H1 (cell line): ENCODE measurements around the gene CHRNA4. TPM values are rescaled to one million over a fixed set of nuclear protein-coding genes. Genes with fewer than 3 reads are reported as not detected.

ENCODE experiments used
- CTCF ChIA-PET: fragments of 300-600 bp; sonication (Branson Sonifier 250); formaldehyde crosslinking; loops from one replicate; lab custom pipeline; 2021; ENCODE audit not compliant: partially characterized antibody; lab: Charles Lee
- POLR2A ChIA-PET: fragments of 300-600 bp; sonication (Branson Sonifier 250); formaldehyde crosslinking; loops from one replicate; lab custom pipeline; 2021; ENCODE audit warnings: inconsistent platforms; ENCODE audit not compliant: partially characterized antibody; lab: Charles Lee
- DNase-seq, 2 experiments: peaks; one replicate each; pipeline versions ENCODE4 v3.0.0 to v3.0.0-alpha.2; 2010 to 2022; ENCODE audit warnings: low spot score in 2 of 2, low read depth in 1 of 2, mixed read lengths in 1 of 2
- FAIRE-seq: peaks from 2 replicates; lab custom pipeline; 2011; peaks lifted over from hg19 to GRCh38; lab: Jason Lieb, UNC
- H2AFZ ChIP-seq: 2 replicates; pipeline ENCODE4 v1.8.1; 2012; ENCODE audit warnings: low read length, inconsistent platforms
- H2AK5ac ChIP-seq: 2 replicates; pipeline ENCODE4 v1.6.1; 2013; ENCODE audit warnings: low read depth, low read length
- H2BK120ac ChIP-seq: replicated peaks from 2 replicates; pipeline ENCODE3; 2013; ENCODE audit warnings: low read depth, low read length, inconsistent platforms
- H2BK12ac ChIP-seq: 2 replicates; pipeline ENCODE4 v1.6.1; 2013; ENCODE audit warnings: low read depth, low read length
- H2BK15ac ChIP-seq: 2 replicates; pipeline ENCODE4 v1.6.1; 2013; ENCODE audit warnings: low read length
- H2BK20ac ChIP-seq: 2 replicates; pipeline ENCODE4 v1.6.1; 2013; ENCODE audit warnings: low read length
- H2BK5ac ChIP-seq: 2 replicates; pipeline ENCODE4 v1.6.1; 2013; ENCODE audit warnings: low read depth, low read length
- H3K14ac ChIP-seq: 2 replicates; pipeline ENCODE4 v1.6.1; 2013; ENCODE audit warnings: inconsistent platforms; ENCODE audit not compliant: insufficient read length
- H3K18ac ChIP-seq: 2 replicates; pipeline ENCODE4 v1.6.1; 2013; ENCODE audit warnings: low read length; ENCODE audit errors: extremely low read depth
- H3K23ac ChIP-seq: 2 replicates; pipeline ENCODE4 v1.6.1; 2013; ENCODE audit warnings: inconsistent platforms; ENCODE audit not compliant: insufficient read length
- H3K23me2 ChIP-seq: 2 replicates; pipeline ENCODE4 v1.6.1; 2013; ENCODE audit warnings: low read depth, low read length
- H3K27ac ChIP-seq: 2 replicates; pipeline ENCODE4 v1.6.1; 2011; ENCODE audit warnings: low read depth, low read length, inconsistent platforms
- H3K27me3 ChIP-seq, 4 experiments: replicated peaks in 1 of 4; 1 replicate in 1 of 4; 2 replicates in 3 of 4; pipeline versions ENCODE4 v1.6.1 to v1.8.1; 2011 to 2013; ENCODE audit warnings: low read length in 3 of 4, mild to moderate bottlenecking in 3 of 4, inconsistent platforms in 2 of 4, mixed read lengths in 2 of 4, moderate library complexity in 1 of 4; ENCODE audit not compliant: control insufficient read depth in 3 of 4, insufficient read depth in 3 of 4; ENCODE audit errors: extremely low read depth in 1 of 4
- H3K36me3 ChIP-seq, 4 experiments: 2 replicates each; pipeline versions ENCODE4 v1.6.1 to v1.8.1; 2011 to 2013; ENCODE audit warnings: mild to moderate bottlenecking in 4 of 4, low read length in 3 of 4, moderate library complexity in 2 of 4, control low read depth in 1 of 4, inconsistent platforms in 1 of 4; ENCODE audit not compliant: insufficient read depth in 4 of 4, control insufficient read depth in 2 of 4
- H3K4ac ChIP-seq: replicated peaks from 2 replicates; pipeline ENCODE3; 2013; ENCODE audit warnings: low read length, low read depth, mixed read lengths, inconsistent platforms; ENCODE audit not compliant: insufficient read length
- H3K4me1 ChIP-seq, 4 experiments: replicated peaks in 1 of 4; 1 replicate in 1 of 4; 2 replicates in 3 of 4; pipeline versions ENCODE4 v1.6.1 to v1.8.1; 2011 to 2013; ENCODE audit warnings: low read length in 3 of 4, inconsistent platforms in 2 of 4, mixed read lengths in 1 of 4; ENCODE audit not compliant: insufficient read depth in 4 of 4, control insufficient read depth in 3 of 4
- H3K4me2 ChIP-seq, 2 experiments: 2 replicates each; pipeline versions ENCODE4 v1.6.1 to v1.8.1; 2011 to 2013; ENCODE audit warnings: low read depth in 2 of 2, low read length in 2 of 2, control low read depth in 1 of 2, inconsistent platforms in 1 of 2, mild to moderate bottlenecking in 1 of 2; ENCODE audit not compliant: insufficient read depth in 1 of 2
- H3K4me3 ChIP-seq, 4 experiments: fragments of 200-600, 300-600 bp in 1 of 4; sonication (generic), shearing (Covaris generic), sonication (Bioruptor Twin) in 1 of 4; 2 replicates each; pipeline versions ENCODE4 v1.5.1 to v1.8.1; 2011 to 2016; ENCODE audit warnings: low read length in 4 of 4, low read depth in 3 of 4, control low read depth in 2 of 4, inconsistent platforms in 2 of 4, mild to moderate bottlenecking in 2 of 4, mixed read lengths in 1 of 4, moderate library complexity in 1 of 4; ENCODE audit not compliant: insufficient read depth in 2 of 4; ENCODE audit errors: extremely low read depth in 1 of 4
- H3K56ac ChIP-seq: replicated peaks from 2 replicates; pipeline ENCODE3; 2013; ENCODE audit warnings: low read depth, mild to moderate bottlenecking, mixed read lengths, low read length, inconsistent platforms; ENCODE audit not compliant: insufficient read length
- H3K79me1 ChIP-seq: 2 replicates; pipeline ENCODE4 v1.6.1; 2013; ENCODE audit warnings: low read depth, low read length, control low read depth
- H3K79me2 ChIP-seq, 2 experiments: 2 replicates each; pipeline versions ENCODE4 v1.6.1 to v1.8.1; 2012 to 2013; ENCODE audit warnings: low read length in 2 of 2, mild to moderate bottlenecking in 2 of 2, inconsistent platforms in 1 of 2; ENCODE audit not compliant: insufficient read depth in 2 of 2, control insufficient read depth in 1 of 2
- H3K9ac ChIP-seq, 4 experiments: replicated peaks in 1 of 4; 1 replicate in 1 of 4; 2 replicates in 3 of 4; pipeline versions ENCODE4 v1.6.1 to v1.8.1; 2011 to 2013; ENCODE audit warnings: low read depth in 3 of 4, low read length in 3 of 4, control low read depth in 2 of 4, mild to moderate bottlenecking in 2 of 4, moderate library complexity in 2 of 4, inconsistent platforms in 1 of 4; ENCODE audit errors: extremely low read depth in 1 of 4
- H3K9me3 ChIP-seq, 2 experiments: 2 replicates each; pipeline versions ENCODE4 v1.6.1 to v1.8.1; 2012 to 2013; ENCODE audit warnings: mild to moderate bottlenecking in 2 of 2, moderate library complexity in 2 of 2, control low read depth in 1 of 2, inconsistent platforms in 1 of 2, low read depth in 1 of 2, low read length in 1 of 2, mixed read lengths in 1 of 2; ENCODE audit not compliant: insufficient read depth in 2 of 2
- H4K20me1 ChIP-seq, 2 experiments: replicated peaks in 1 of 2; 2 replicates each; pipeline versions ENCODE3 to v1.8.1; 2011 to 2013; ENCODE audit warnings: inconsistent platforms in 2 of 2, low read length in 2 of 2, mild to moderate bottlenecking in 1 of 2; ENCODE audit not compliant: insufficient read depth in 2 of 2, control insufficient read depth in 1 of 2
- H4K5ac ChIP-seq: 2 replicates; pipeline ENCODE4 v1.6.1; 2013; ENCODE audit warnings: low read length, low read depth, mixed read lengths, inconsistent platforms; ENCODE audit not compliant: insufficient read length
- H4K8ac ChIP-seq: 2 replicates; pipeline ENCODE4 v1.8.0; 2013; ENCODE audit warnings: mild to moderate bottlenecking, moderate library complexity, low read length, inconsistent platforms; ENCODE audit not compliant: insufficient read depth; ENCODE audit errors: extremely low read depth
- H4K91ac ChIP-seq: replicated peaks from 2 replicates; pipeline ENCODE3; 2013; ENCODE audit warnings: low read length, mixed read lengths, inconsistent platforms; ENCODE audit not compliant: insufficient read length
- CEBPB ChIP-seq: IDR thresholded peaks from 2 replicates; pipeline ENCODE4 v1.6.1; 2012; ENCODE audit warnings: low read depth, low read length
- CHD1 ChIP-seq: IDR thresholded peaks from 2 replicates; pipeline ENCODE4 v1.6.1; 2012; ENCODE audit warnings: low read depth, low read length, improper control_type of control experiment
- EGR1 ChIP-seq: IDR thresholded peaks from 2 replicates; pipeline ENCODE4 v1.6.1; 2011; ENCODE audit warnings: low read depth, low read length, borderline replicate concordance
- FOSL1 ChIP-seq: IDR thresholded peaks from 2 replicates; pipeline ENCODE4 v1.6.1; 2011; ENCODE audit warnings: mild to moderate bottlenecking, low read depth, low read length, moderate library complexity; ENCODE audit not compliant: insufficient read depth
- GABPA ChIP-seq: IDR thresholded peaks from 2 replicates; pipeline ENCODE4 v1.6.1; 2011; ENCODE audit warnings: mild to moderate bottlenecking, low read length, moderate library complexity, borderline replicate concordance; ENCODE audit not compliant: insufficient read depth
- GTF2F1 ChIP-seq: IDR thresholded peaks from 2 replicates; pipeline ENCODE4 v1.6.1; 2012; ENCODE audit warnings: low read depth, low read length, improper control_type of control experiment, borderline replicate concordance
- KDM1A ChIP-seq: fragments of 200-600, 300-600 bp; sonication (generic); IDR thresholded peaks from 2 replicates; pipeline ENCODE4 v1.7.1; 2016; ENCODE audit warnings: mild to moderate bottlenecking, low read length, borderline replicate concordance
- PHF8 ChIP-seq: fragments of 200-600 bp; sonication (generic); conservative IDR thresholded peaks from 2 replicates; pipeline ENCODE4 v1.7.1; 2012; ENCODE audit warnings: low read depth, mild to moderate bottlenecking, inconsistent platforms, low read length, moderate library complexity
- RXRA ChIP-seq: IDR thresholded peaks from 2 replicates; pipeline ENCODE4 v1.6.1; 2011; ENCODE audit warnings: low read depth, mild to moderate bottlenecking, low read length, moderate library complexity; ENCODE audit not compliant: insufficient read depth
- SP1 ChIP-seq: IDR thresholded peaks from 2 replicates; pipeline ENCODE4 v1.6.1; 2011; ENCODE audit warnings: low read depth, low read length
- TAF7 ChIP-seq: optimal IDR thresholded peaks from 2 replicates; pipeline ENCODE3; 2011; ENCODE audit warnings: low read depth, mild to moderate bottlenecking, inconsistent platforms, low read length, moderate library complexity, borderline replicate concordance
- WGBS, 2 experiments: shearing (Covaris generic) in 1 of 2; methylation state at CpG; one replicate each; pipeline versions ENCODE4 v1.1.6 to v1.1.7; 2013 to 2015; ENCODE audit warnings: low lambda C conversion rate in 2 of 2, mixed read lengths in 2 of 2, inconsistent platforms in 1 of 2, low coverage in 1 of 2, missing lambda C conversion rate in 1 of 2; ENCODE audit not compliant: insufficient replicate concordance in 2 of 2, insufficient coverage in 1 of 2, insufficient read length in 1 of 2; ENCODE audit errors: extremely low coverage in 1 of 2, missing lambda C conversion rate in 1 of 2; 5-methylcytosine and 5-hydroxymethylcytosine counted together
- polyA plus RNA-seq, 7 experiments: library from polyadenylated mRNA; depleted of rRNA in 3 of 7; stranded (reverse) in 5 of 7; unstranded in 2 of 7; fragments of >200 nt in 5 of 7; fragments of 200-250 nt in 2 of 7; gene quantifications; 1 replicate in 5 of 7; 2 replicates in 1 of 7; 4 replicates in 1 of 7; pipeline versions ENCODE4 v1.2.1 to v1.2.3, GENCODE V29; 2011 to 2013; ENCODE audit warnings: missing spikeins in 2 of 7, mixed read lengths in 2 of 7
- total RNA-seq: library from RNA; stranded (reverse); fragmentation: NEBNext Ultra II Directional; extraction: Animal tissue kit (Norgen Biotek cat#: 25700); gene quantifications from 2 replicates; pipeline ENCODE4 v1.2.1, GENCODE V29; 2021
- TF ChIP-seq, protein P1 (sequence below): IDR thresholded peaks from 2 replicates; pipeline ENCODE4 v1.6.1; 2012; ENCODE audit warnings: inconsistent platforms

Gene CHRNA4
- total and polyA plus RNA-seq, 2 of the 8 experiments (the other 6 are each of a cell fraction or from before 2014, with no cell fraction given): 4.3 to 5.7 TPM

GRCh38 chr20:63317061-63317460, 44.1 kb downstream of the CHRNA4 start:
- Histone ChIP-seq H3K23ac (no peak overlapping the region), H3K79me2 (no peaks in the 10 kb centered on the region), H3K18ac (no peak overlapping the region), H4K8ac (no peak overlapping the region), H2BK5ac (no peak overlapping the region), H3K27me3 (no peaks in the 10 kb centered on the region), H3K56ac (no peak overlapping the region), H3K79me1 (no peaks in the 10 kb centered on the region), H4K5ac (no peak overlapping the region), H3K4me1 (no peaks in the 10 kb centered on the region), H3K9me3 (no peaks in the 10 kb centered on the region), H3K27ac (no peak overlapping the region), H2BK15ac (no peak overlapping the region), H4K91ac (no peak overlapping the region), H3K14ac (no peak overlapping the region), H3K4ac (no peak overlapping the region), H2BK20ac (no peak overlapping the region), H2BK12ac (no peak overlapping the region), H3K9ac (no peak overlapping the region), H3K36me3 (no peaks in the 10 kb centered on the region), H2AK5ac (no peak overlapping the region), H3K4me2 (no peak overlapping the region), H2AFZ (no peak overlapping the region), H3K23me2 (no peaks in the 10 kb centered on the region), H2BK120ac (no peak overlapping the region), H3K4me3 (no peak overlapping the region), H4K20me1 (no peaks in the 10 kb centered on the region)
- WGBS, 2 experiments: 91% methylated on average over 5 of the region's 6 CpGs; no CpG with 5 or more reads in 1 of the 2 experiments
- POLR2A ChIA-PET: interaction anchor here (0.7 kb wide), 1 partner anchor 608 kb away, joined by 3 read pairs; no protein-coding TSS in a partner anchor
- DNase-seq: no peak
- CTCF ChIA-PET: interaction anchor here (0.8 to 6.6 kb wide), 8 partner anchors 8 to 93 kb away, joined by 3 to 45 read pairs (median 4); no protein-coding TSS in a partner anchor
- TF ChIP-seq RXRA (no peak), GABPA (no peak), GTF2F1 (no peak), TAF7 (no peak), FOSL1 (no peak), KDM1A (no peak), CHD1 (no peak), SP1 (no peak), EGR1 (no peak), CEBPB (no peak), PHF8 (no peak)
- TF ChIP-seq, protein P1, sequence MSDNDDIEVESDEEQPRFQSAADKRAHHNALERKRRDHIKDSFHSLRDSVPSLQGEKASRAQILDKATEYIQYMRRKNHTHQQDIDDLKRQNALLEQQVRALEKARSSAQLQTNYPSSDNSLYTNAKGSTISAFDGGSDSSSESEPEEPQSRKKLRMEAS: no peak
- FAIRE-seq: no peak
